ENCODE measurements around the gene PROCA1. TPM values are rescaled to one million over a fixed set of nuclear protein-coding genes. Genes with fewer than 3 reads are reported as not detected.
A peak's percentile ranks its signal among the peaks of the same experiment; 100 is the strongest.

The PROCA1 gene
- total and polyA plus RNA-seq, 2 of the 13 experiments (the other 11 are each of a cell fraction or from before 2014, with no cell fraction given) = 0.73 to 1.5 TPM

- TF ChIP-seq ZNF780A (CRISPR knock-in tag; IDR thresholded peaks at IDR 0.05) (no peak), ZNF18 (CRISPR knock-in tag; IDR thresholded peaks at IDR 0.05; ENCODE audit: insufficient replicate concordance) (no peak), RFX5 (IDR thresholded peaks at IDR 0.05; ENCODE audit: low read depth, low read length) (no peak), ZNF143 (CRISPR knock-in tag; IDR thresholded peaks at IDR 0.05) (no peak; the same call in 1 of the 2 replicates), ZNF746 (CRISPR knock-in tag; IDR thresholded peaks at IDR 0.05) (no peak), NAIF1 (CRISPR knock-in tag; IDR thresholded peaks at IDR 0.05; ENCODE audit: borderline replicate concordance) (no peak), MBD4 (IDR thresholded peaks at IDR 0.05; ENCODE audit: borderline replicate concordance, low read length) (no peak), DMTF1 (CRISPR knock-in tag; IDR thresholded peaks at IDR 0.05) (no peak), ATM (IDR thresholded peaks at IDR 0.05; ENCODE audit: borderline replicate concordance) (no peak; the same call in 1 of the 2 replicates), RXRB (CRISPR knock-in tag; IDR thresholded peaks at IDR 0.05; ENCODE audit: borderline replicate concordance) (no peak; the same call in 1 of the 2 replicates), CREM (IDR thresholded peaks at IDR 0.05) (no peak; the same call in 1 of the 2 replicates), CREM (CRISPR knock-in tag; IDR thresholded peaks at IDR 0.05) (no peak), PHF5A (CRISPR knock-in tag; IDR thresholded peaks at IDR 0.05; ENCODE audit: low read depth, unreplicated experiment) (peak; percentile 6), ZNF747 (CRISPR knock-in tag; IDR thresholded peaks at IDR 0.05; ENCODE audit: borderline replicate concordance) (peak; percentile 92; the same call in 1 of the 2 replicates), ZMYM3 (CRISPR knock-in tag; IDR thresholded peaks at IDR 0.05) (no peak), ZNF776 (CRISPR knock-in tag; IDR thresholded peaks at IDR 0.05) (no peak), ZNF484 (CRISPR knock-in tag; IDR thresholded peaks at IDR 0.05; ENCODE audit: borderline replicate concordance, low read depth) (no peak), ZNF563 (CRISPR knock-in tag; IDR thresholded peaks at IDR 0.05) (no peak), CENPT (CRISPR knock-in tag; IDR thresholded peaks at IDR 0.05; ENCODE audit: low read depth) (no peak), IKZF1 (IDR thresholded peaks at IDR 0.05) (no peak), DNMT1 (CRISPR knock-in tag; IDR thresholded peaks at IDR 0.05) (no peak), FOXA3 (CRISPR knock-in tag; IDR thresholded peaks at IDR 0.05) (0 out of 2 replicates have a peak, but pooled peaks have one; percentile 4), ZNF17 (CRISPR knock-in tag; IDR thresholded peaks at IDR 0.05) (no peak)
- TF ChIP-seq, protein P1, sequence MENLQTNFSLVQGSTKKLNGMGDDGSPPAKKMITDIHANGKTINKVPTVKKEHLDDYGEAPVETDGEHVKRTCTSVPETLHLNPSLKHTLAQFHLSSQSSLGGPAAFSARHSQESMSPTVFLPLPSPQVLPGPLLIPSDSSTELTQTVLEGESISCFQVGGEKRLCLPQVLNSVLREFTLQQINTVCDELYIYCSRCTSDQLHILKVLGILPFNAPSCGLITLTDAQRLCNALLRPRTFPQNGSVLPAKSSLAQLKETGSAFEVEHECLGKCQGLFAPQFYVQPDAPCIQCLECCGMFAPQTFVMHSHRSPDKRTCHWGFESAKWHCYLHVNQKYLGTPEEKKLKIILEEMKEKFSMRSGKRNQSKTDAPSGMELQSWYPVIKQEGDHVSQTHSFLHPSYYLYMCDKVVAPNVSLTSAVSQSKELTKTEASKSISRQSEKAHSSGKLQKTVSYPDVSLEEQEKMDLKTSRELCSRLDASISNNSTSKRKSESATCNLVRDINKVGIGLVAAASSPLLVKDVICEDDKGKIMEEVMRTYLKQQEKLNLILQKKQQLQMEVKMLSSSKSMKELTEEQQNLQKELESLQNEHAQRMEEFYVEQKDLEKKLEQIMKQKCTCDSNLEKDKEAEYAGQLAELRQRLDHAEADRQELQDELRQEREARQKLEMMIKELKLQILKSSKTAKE (CRISPR knock-in tag; IDR thresholded peaks at IDR 0.05; ENCODE audit: borderline replicate concordance) = no peak
- TF ChIP-seq, protein P2, sequence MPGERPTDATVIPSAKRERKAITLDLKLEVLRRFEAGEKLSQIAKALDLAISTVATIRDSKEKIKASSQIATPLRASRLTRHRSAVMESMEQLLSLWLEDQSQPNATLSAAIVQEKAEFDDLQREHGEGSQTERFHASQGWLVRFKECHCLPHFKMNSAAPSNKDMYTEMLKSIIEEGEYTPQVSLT (CRISPR knock-in tag; IDR thresholded peaks at IDR 0.05; ENCODE audit: borderline replicate concordance, low read depth) = no peak
Measured at GRCh38 chr17:28728364-28729200, 16.9 kb upstream of the PROCA1 start, which contains the start of gene NEK8 (continued).

Data from HepG2 (cell line).